Measurements from ENCODE around the gene PLIN5.
"Not testable (repeated sequence)": the region's sequence is repeated elsewhere in the genome, so short reads cannot be mapped to it uniquely, and the experiment has no call there.

The PLIN5 gene

GRCh38 chr19:4568886-4569285 lies 33.9 kb upstream of the PLIN5 start:
- no peak for DNase-seq (ENCODE audit: low spot score)

GRCh38 chr19:4567584-4568071 lies 32.6 kb upstream of the PLIN5 start:
- peak; percentile 83 for DNase-seq (ENCODE audit: low spot score)

- no peak for DNase-seq (ENCODE audit: low spot score)
Observed at GRCh38 chr19:4566402-4567051, 31.5 kb upstream of the PLIN5 start.

GRCh38 chr19:4563562-4563961 lies 28.5 kb upstream of the PLIN5 start:
- not testable (repeated sequence) for DNase-seq (ENCODE audit: low spot score)

- not testable (repeated sequence) for DNase-seq (ENCODE audit: low spot score)
Observed at GRCh38 chr19:4562085-4562484, 27.1 kb upstream of the PLIN5 start.

GRCh38 chr19:4559569-4559968 lies 24.5 kb upstream of the PLIN5 start, which contains the start of gene SEMA6B:
SEMA6B (minus strand) TSS chr19:4559684; CDS start chr19:4558457, 1,227 bp downstream.
- DNase-seq (ENCODE audit: low spot score): no peak

- DNase-seq (ENCODE audit: low spot score): peak; percentile 84
Observed at GRCh38 chr19:4557971-4558941, 23.2 kb upstream of the PLIN5 start.

- DNase-seq (ENCODE audit: low spot score): peak; percentile 68
Observed at GRCh38 chr19:4557144-4557970, 22.3 kb upstream of the PLIN5 start.

GRCh38 chr19:4556597-4557127 lies 21.6 kb upstream of the PLIN5 start:
- peak; percentile 98 for DNase-seq (ENCODE audit: low spot score)

- peak; percentile 91 for DNase-seq (ENCODE audit: low spot score)
Observed at GRCh38 chr19:4555657-4556561, 20.9 kb upstream of the PLIN5 start.

- no peak for DNase-seq (ENCODE audit: low spot score)
Observed at GRCh38 chr19:4554717-4555116, 19.7 kb upstream of the PLIN5 start.

- no peak for DNase-seq (ENCODE audit: low spot score)
Observed at GRCh38 chr19:4553775-4554174, 18.8 kb upstream of the PLIN5 start.

GRCh38 chr19:4553092-4553695 lies 18.2 kb upstream of the PLIN5 start:
- DNase-seq (ENCODE audit: low spot score): no peak

- no peak for DNase-seq (ENCODE audit: low spot score)
Observed at GRCh38 chr19:4552525-4552819, 17.4 kb upstream of the PLIN5 start.

GRCh38 chr19:4550479-4551050 lies 15.5 kb upstream of the PLIN5 start:
- DNase-seq (ENCODE audit: low spot score): no peak

GRCh38 chr19:4550018-4550417 lies 15.0 kb upstream of the PLIN5 start:
- no peak for DNase-seq (ENCODE audit: low spot score)

GRCh38 chr19:4548238-4548584 lies 13.2 kb upstream of the PLIN5 start:
- DNase-seq (ENCODE audit: low spot score): peak; percentile 4

- DNase-seq (ENCODE audit: low spot score): peak; percentile 44
Observed at GRCh38 chr19:4547303-4548237, 12.5 kb upstream of the PLIN5 start.

Measured in iPS-NIHi11 (cell line).